Measurements from ENCODE around the gene PLEKHN1.

DNA sequence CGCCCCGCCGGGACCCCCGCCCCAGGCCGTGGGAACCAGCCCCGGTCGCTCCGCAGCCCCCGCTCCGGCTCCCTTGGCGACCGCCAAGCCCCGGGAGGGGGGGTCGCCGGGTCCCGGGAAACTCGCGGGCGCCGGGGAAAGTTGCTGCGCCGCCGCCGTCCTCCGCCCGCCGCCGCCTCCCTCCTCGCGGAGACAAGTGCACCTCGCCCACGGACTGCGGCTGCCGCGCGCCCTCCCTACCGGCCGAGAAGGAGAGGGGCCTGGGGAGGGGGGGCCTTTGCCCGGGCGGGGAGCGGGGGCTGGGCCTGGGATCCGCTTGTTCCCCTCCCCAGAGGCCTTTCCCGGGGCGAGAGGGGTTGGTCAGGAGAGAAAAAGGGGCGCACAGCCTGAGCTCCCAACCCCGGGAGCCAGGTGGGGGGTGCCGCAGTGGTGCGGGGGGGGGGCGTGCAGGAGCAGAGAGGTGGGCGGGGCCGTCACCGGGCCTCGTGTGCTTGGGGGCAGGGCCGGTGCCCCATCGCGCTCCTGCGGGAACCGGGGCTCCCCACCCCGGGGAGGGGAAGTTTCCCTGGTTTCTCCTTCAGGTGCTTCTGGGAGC, 54.2 kb downstream of the PLEKHN1 start:
- TF ChIP-seq, protein P1, sequence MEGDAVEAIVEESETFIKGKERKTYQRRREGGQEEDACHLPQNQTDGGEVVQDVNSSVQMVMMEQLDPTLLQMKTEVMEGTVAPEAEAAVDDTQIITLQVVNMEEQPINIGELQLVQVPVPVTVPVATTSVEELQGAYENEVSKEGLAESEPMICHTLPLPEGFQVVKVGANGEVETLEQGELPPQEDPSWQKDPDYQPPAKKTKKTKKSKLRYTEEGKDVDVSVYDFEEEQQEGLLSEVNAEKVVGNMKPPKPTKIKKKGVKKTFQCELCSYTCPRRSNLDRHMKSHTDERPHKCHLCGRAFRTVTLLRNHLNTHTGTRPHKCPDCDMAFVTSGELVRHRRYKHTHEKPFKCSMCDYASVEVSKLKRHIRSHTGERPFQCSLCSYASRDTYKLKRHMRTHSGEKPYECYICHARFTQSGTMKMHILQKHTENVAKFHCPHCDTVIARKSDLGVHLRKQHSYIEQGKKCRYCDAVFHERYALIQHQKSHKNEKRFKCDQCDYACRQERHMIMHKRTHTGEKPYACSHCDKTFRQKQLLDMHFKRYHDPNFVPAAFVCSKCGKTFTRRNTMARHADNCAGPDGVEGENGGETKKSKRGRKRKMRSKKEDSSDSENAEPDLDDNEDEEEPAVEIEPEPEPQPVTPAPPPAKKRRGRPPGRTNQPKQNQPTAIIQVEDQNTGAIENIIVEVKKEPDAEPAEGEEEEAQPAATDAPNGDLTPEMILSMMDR (conservative IDR thresholded peaks at IDR 0.05) = no peak
- peak; percentile 31; the same call in 1 of the 2 replicates for TF ChIP-seq ZFX (IDR thresholded peaks at IDR 0.05)

Data from C4-2B (cell line).